K562 (cell line): Measurements from ENCODE around the gene ANP32B. TPM values are rescaled to one million over a fixed set of nuclear protein-coding genes. Genes with fewer than 3 reads are reported as not detected.

ENCODE experiments used
- ATAC-seq: fragments of 200-7000 bp; cut with Tn5 transposase; 3 replicates; pipeline ENCODE4 v1.9.1; 2020; ENCODE audit warnings: moderate library complexity
- BruUV-seq: library from RNA; stranded (reverse); fragments of 400-500 nt; replicated peaks from 2 replicates; lab custom pipeline; 2021; lab: Mats Ljungman, UMichigan
- CTCF ChIA-PET: fragments of 300-600 bp; formaldehyde crosslinking; extraction: SDS; loops from one replicate; lab custom pipeline; 2021; ENCODE audit warnings: low intra/inter-chr PET ratio; lab: Yijun Ruan, JAX
- POLR2A ChIA-PET: fragments of 300-600, 350-650 bp; sonication (Branson Sonifier 250); formaldehyde crosslinking; extraction: SDS; loops from one replicate; lab custom pipeline; 2021; ENCODE audit warnings: antibody characterized with exemption, inconsistent platforms; lab: Yijun Ruan, JAX
- DNase-seq, 4 experiments: peaks; one replicate each; pipeline versions ENCODE4 v3.0.0 to v3.0.0-alpha.2; 2011 to 2018; ENCODE audit warnings: low spot score in 3 of 4, mixed read lengths in 3 of 4; ENCODE audit errors: extremely low read depth in 1 of 4
- FAIRE-seq: peaks from 2 replicates; lab custom pipeline; 2011; peaks lifted over from hg19 to GRCh38; lab: Jason Lieb, UNC
- H2AFZ ChIP-seq: 2 replicates; pipeline ENCODE4 v1.6.0; 2011; ENCODE audit warnings: low read depth, low read length, control low read depth, inconsistent platforms
- H3K27ac ChIP-seq: fragments of 200-600 bp; 3 replicates; pipeline ENCODE4 v1.8.0; 2011; ENCODE audit warnings: low read depth, mild to moderate bottlenecking, control low read depth, inconsistent platforms, low read length, moderate library complexity, mixed read lengths; ENCODE audit errors: extremely low read depth
- H3K27me3 ChIP-seq, 2 experiments: fragments of 300-600 bp in 1 of 2; 2 replicates in 1 of 2; 3 replicates in 1 of 2; pipeline versions ENCODE4 v1.6.0 to v1.8.0; 2011; ENCODE audit warnings: inconsistent platforms in 2 of 2, low read length in 2 of 2, mild to moderate bottlenecking in 1 of 2, mixed read lengths in 1 of 2, moderate library complexity in 1 of 2; ENCODE audit not compliant: control insufficient read depth in 2 of 2, insufficient read depth in 2 of 2
- H3K36me3 ChIP-seq: fragments of 300-600 bp; 3 replicates; pipeline ENCODE4 v1.8.0; 2011; ENCODE audit warnings: mild to moderate bottlenecking, low read length, inconsistent platforms; ENCODE audit not compliant: control insufficient read depth, insufficient read depth
- H3K4me1 ChIP-seq, 2 experiments: fragments of 200-600 bp in 1 of 2; replicated peaks in 1 of 2; 2 replicates in 1 of 2; 3 replicates in 1 of 2; pipeline versions ENCODE4 v1.5.1 to v1.8.0; 2011; ENCODE audit warnings: inconsistent platforms in 2 of 2, low read length in 2 of 2, mild to moderate bottlenecking in 1 of 2, mixed read lengths in 1 of 2, moderate library complexity in 1 of 2; ENCODE audit not compliant: control insufficient read depth in 2 of 2, insufficient read depth in 2 of 2
- H3K4me2 ChIP-seq: 2 replicates; pipeline ENCODE4 v1.6.1; 2011; ENCODE audit warnings: low read length, control low read depth, inconsistent platforms, mixed read lengths; ENCODE audit not compliant: insufficient read depth
- H3K4me3 ChIP-seq: fragments of 200-600 bp; sonication (generic), shearing (Covaris generic); 2 replicates; pipeline ENCODE4 v1.5.1; 2016; ENCODE audit warnings: control low read depth, inconsistent platforms
- H3K79me2 ChIP-seq: fragments of 200-600 bp; 3 replicates; pipeline ENCODE4 v1.8.0; 2011; ENCODE audit warnings: low read length, inconsistent platforms; ENCODE audit not compliant: control insufficient read depth, insufficient read depth
- H3K9ac ChIP-seq, 2 experiments: 2 replicates each; pipeline versions ENCODE4 v1.6.0 to v1.6.1; 2011; ENCODE audit warnings: low read depth in 2 of 2, low read length in 2 of 2, control low read depth in 1 of 2, inconsistent platforms in 1 of 2, mild to moderate bottlenecking in 1 of 2, mixed read lengths in 1 of 2; ENCODE audit not compliant: insufficient read depth in 1 of 2
- H3K9me1 ChIP-seq: one replicate; pipeline ENCODE4 v1.6.0; 2011; ENCODE audit warnings: inconsistent platforms, mild to moderate bottlenecking, low read length, moderate library complexity; ENCODE audit not compliant: control insufficient read depth, insufficient read depth
- H3K9me3 ChIP-seq: replicated peaks from 2 replicates; pipeline ENCODE4 v1.5.1; 2011; ENCODE audit warnings: low read depth, low read length, inconsistent platforms; ENCODE audit not compliant: control insufficient read depth, insufficient read depth
- H4K20me1 ChIP-seq: replicated peaks from 2 replicates; pipeline ENCODE4 v1.6.1; 2011; ENCODE audit warnings: low read length, inconsistent platforms, mixed read lengths; ENCODE audit not compliant: control insufficient read depth, insufficient read depth
- CTCF ChIP-seq, 3 experiments: IDR thresholded peaks in 2 of 3; conservative IDR thresholded peaks in 1 of 3; 2 replicates each; pipeline ENCODE4 v1.5.1; 2011 to 2012; ENCODE audit warnings: low read length in 3 of 3, mild to moderate bottlenecking in 3 of 3, control low read depth in 2 of 3, improper control_type of control experiment in 1 of 3, inconsistent platforms in 1 of 3, low read depth in 1 of 3, mixed read lengths in 1 of 3, moderate library complexity in 1 of 3; ENCODE audit not compliant: insufficient read depth in 2 of 3
- DIDO1 ChIP-seq: fragments of 450-650 bp; IDR thresholded peaks from 2 replicates; pipeline ENCODE4 v1.6.1; 2016; ENCODE audit warnings: low read depth, missing biosample characterization, missing genetic modification characterization
- KDM1A ChIP-seq, 2 experiments: fragments of 450-650 bp; IDR thresholded peaks; 2 replicates each; pipeline ENCODE4 v1.6.1; 2016; ENCODE audit warnings: mild to moderate bottlenecking in 2 of 2
- MAFF ChIP-seq: IDR thresholded peaks from 2 replicates; pipeline ENCODE4 v1.6.1; 2012; ENCODE audit warnings: low read length, improper control_type of control experiment
- MXI1 ChIP-seq: IDR thresholded peaks from 2 replicates; pipeline ENCODE4 v1.6.1; 2011; ENCODE audit warnings: low read depth, mild to moderate bottlenecking, improper control_type of control experiment, low read length
- MYNN ChIP-seq, 2 experiments: sonication (generic); formaldehyde crosslinking in 1 of 2; IDR thresholded peaks; 2 replicates each; pipeline versions ENCODE4 v1.5.0 to v1.6.1; 2016 to 2020; ENCODE audit warnings: antibody characterized with exemption in 1 of 2, missing genetic modification reagents in 1 of 2
- NFE2 ChIP-seq: IDR thresholded peaks from 2 replicates; pipeline ENCODE4 v1.6.1; 2014; ENCODE audit warnings: antibody characterized with exemption, low read depth
- RAD21 ChIP-seq, 2 experiments: fragments of 250-450 bp in 1 of 2; fragments of 450-650 bp in 1 of 2; sonication (Bioruptor Pico) in 1 of 2; formaldehyde crosslinking in 1 of 2; IDR thresholded peaks in 1 of 2; conservative IDR thresholded peaks in 1 of 2; 2 replicates each; pipeline versions ENCODE4 v1.4.0 to v1.8.0; 2020 to 2022; ENCODE audit warnings: mild to moderate bottlenecking in 2 of 2, moderate library complexity in 1 of 2
- RBFOX2 ChIP-seq: fragments of 200-400 bp; formaldehyde crosslinking; IDR thresholded peaks from 2 replicates; pipeline ENCODE4 v1.6.1; 2017; ENCODE audit warnings: low read depth, mild to moderate bottlenecking, low read length, moderate library complexity
- RBM25 ChIP-seq: fragments of 200-400 bp; formaldehyde crosslinking; IDR thresholded peaks from 2 replicates; pipeline ENCODE4 v1.6.1; 2018; ENCODE audit warnings: low read length, low read depth, moderate library complexity; ENCODE audit not compliant: severe bottlenecking
- SAFB2 ChIP-seq: fragments of 200-400 bp; formaldehyde crosslinking; IDR thresholded peaks from 2 replicates; pipeline ENCODE4 v1.6.1; 2018; ENCODE audit warnings: borderline replicate concordance, low read length, low read depth, moderate library complexity; ENCODE audit not compliant: severe bottlenecking
- SMARCC2 ChIP-seq: fragments of 450-650 bp; IDR thresholded peaks from 2 replicates; pipeline ENCODE4 v1.6.1; 2017; ENCODE audit warnings: antibody characterized with exemption, moderate library complexity, mild to moderate bottlenecking, low read depth
- SPI1 ChIP-seq: IDR thresholded peaks from 2 replicates; pipeline ENCODE4 v1.6.1; 2011; ENCODE audit warnings: low read depth, low read length, control low read depth, borderline replicate concordance
- USF2 ChIP-seq: sonication (generic); formaldehyde crosslinking; IDR thresholded peaks from 2 replicates; pipeline ENCODE4 v1.5.0; 2020; ENCODE audit warnings: missing genetic modification reagents
- ZNF124 ChIP-seq: sonication (generic); formaldehyde crosslinking; IDR thresholded peaks from 2 replicates; pipeline ENCODE4 v1.8.1; 2022; ENCODE audit warnings: missing genetic modification reagents
- ZNF507 ChIP-seq: conservative IDR thresholded peaks from 2 replicates; pipeline ENCODE4 v1.6.1; 2017; ENCODE audit warnings: missing genetic modification characterization, missing compliant biosample characterization
- WGBS: fragments of 100-300 bp; shearing (Covaris generic); methylation state at CpG from one replicate; pipeline ENCODE4 v1.1.6; 2016; ENCODE audit warnings: low coverage, mixed read lengths; ENCODE audit not compliant: insufficient coverage; ENCODE audit errors: missing lambda C conversion rate; 5-methylcytosine and 5-hydroxymethylcytosine counted together
- in situ Hi-C: fragments of 300-500 bp; cut with MboI; formaldehyde crosslinking; loops from 4 replicates; pipeline ENCODE4 v1.15.0; 2018; ENCODE audit warnings: inconsistent platforms, mixed read lengths
- intact Hi-C: fragments of 100-400 bp; cut with micrococcal nuclease; formaldehyde crosslinking; loops from 2 replicates; pipeline ENCODE4 v1.14.2; 2022
- polyA plus RNA-seq, 8 experiments: library from polyadenylated mRNA; depleted of rRNA in 4 of 8; stranded (reverse) in 5 of 8; unstranded in 3 of 8; fragments of >200 nt; fragmentation: Nextera tagmentation in 2 of 8; fragmentation: Illumina TruSeq in 1 of 8; extraction: Ambion mirVana in 2 of 8; extraction: Trizol in 1 of 8; gene quantifications; 2 replicates each; pipeline versions ENCODE4 v1.2.1 to v1.2.3, GENCODE V29; 2011 to 2014; ENCODE audit warnings: inconsistent platforms in 1 of 8, missing spikeins in 1 of 8
- total RNA-seq, 7 experiments: library from RNA; depleted of rRNA in 6 of 7; stranded (reverse); fragments of >200 nt in 6 of 7; fragmentation: Illumina TruSeq in 2 of 7; extraction: Trizol in 2 of 7; gene quantifications; 2 replicates each; pipeline versions ENCODE4 v1.2.1 to v1.2.3, GENCODE V29; 2011 to 2021; ENCODE audit warnings: low replicate concordance in 1 of 7

The ANP32B gene
- total and polyA plus RNA-seq, 9 of the 15 experiments (the other 6 are each of a cell fraction or from before 2014, with no cell fraction given) = 68.9 to 815 (median 141) TPM

GRCh38 chr9:97987487-97987886, 4.3 kb downstream of the ANP32B start (continued):
- TF ChIP-seq MAFF = no peak
- TF ChIP-seq MXI1 = no peak
- TF ChIP-seq SMARCC2 = no peak
- TF ChIP-seq SAFB2 = no peak
- TF ChIP-seq DIDO1 = no peak
- 0 out of 2 replicates have a peak, but pooled peaks have one; percentile 6 for TF ChIP-seq SPI1
- no peak for TF ChIP-seq NFE2
- peak; percentile 46; the same call in 1 of the 2 replicates for TF ChIP-seq RBFOX2
- TF ChIP-seq ZNF124 (CRISPR knock-in tag) = no peak
- peak; percentile 98 for TF ChIP-seq MYNN (IDR thresholded peaks at IDR 0.05)
- peak; percentile 60; the same call in 1 of the 2 replicates for TF ChIP-seq MYNN (CRISPR knock-in tag; IDR thresholded peaks at IDR 0.05)

- DNase-seq (peak in 3 of 4 experiments; percentile 28 to 49 (median 44)), ATAC-seq (peak; percentile 57), FAIRE-seq (no peak)
- Histone ChIP-seq H3K79me2 (peaks cover 100% of the 10 kb centered on the region), H3K36me3 (peaks cover 90% of the 10 kb centered on the region), H3K9me3 (no peaks in the 10 kb centered on the region), H3K27me3 (no peaks in the 10 kb centered on the region), H2AFZ (no peak overlapping the region), H3K4me1 (peaks cover 18 to 64% of the 10 kb centered on the region in 2 experiments), H4K20me1 (peaks cover 69% of the 10 kb centered on the region), H3K9me1 (peaks cover 4% of the 10 kb centered on the region), H3K4me3 (no peak overlapping the region), H3K27ac (peak overlapping the region; percentile 31), H3K4me2 (peak overlapping the region; percentile 42), H3K9ac (peak overlapping the region in 1 of 2 experiments; percentile 11; a peak in 2 of 4 replicates)
- intact Hi-C loops (no loop called here), in situ Hi-C loops (no loop called here)
- BruUV-seq = no TSS peak
- 36% methylated on average over 2 of the region's 2 CpGs for WGBS
- POLR2A ChIA-PET = interaction anchor here (1.0 to 2.6 kb wide), 4 partner anchors 12 to 69 kb away, joined by 3 to 21 read pairs (median 4); partner anchors contain the start of gene TRMO
- CTCF ChIA-PET = interaction anchor here (1.9 kb wide), 1 partner anchor 66 kb away, joined by 12 read pairs; no protein-coding TSS in a partner anchor
- TF ChIP-seq CTCF (IDR thresholded peaks at IDR 0.05 in 2 of 3, conservative IDR thresholded peaks at IDR 0.05 in 1 of 3; ENCODE audit: insufficient read depth in 2 of 3, low read depth in 1 of 3, low read length in 3 of 3) = peak in 2 of 3 experiments; percentile 25 to 30; a peak in 2 of 6 replicates
- TF ChIP-seq RAD21 (CRISPR knock-in tag; conservative IDR thresholded peaks at IDR 0.05 in 1 of 2, IDR thresholded peaks at IDR 0.05 in 1 of 2) = peak in 1 of 2 experiments; percentile 22; a peak in 1 of 4 replicates
- no peak for TF ChIP-seq ZNF507 (tag)
- TF ChIP-seq RBM25 = no peak
- TF ChIP-seq KDM1A (IDR thresholded peaks at IDR 0.05) = no peak
- no peak for TF ChIP-seq USF2 (CRISPR knock-in tag)
Observed at GRCh38 chr9:97990259-97990658, 7.1 kb downstream of the ANP32B start.
